Vagina (tissue), 2 donors: Measurements from ENCODE around the gene KRTAP6-1.

ENCODE experiments used
- POLR2A ChIP-seq, 2 donors: fragments of 450-650 bp; IDR thresholded peaks; one replicate each; pipeline ENCODE4 v1.6.1; 2017; ENCODE audit warnings: antibody characterized with exemption in 2 of 2, mild to moderate bottlenecking in 2 of 2, moderate library complexity in 2 of 2
- POLR2AphosphoS5 ChIP-seq, 2 donors: sonication (generic); formaldehyde crosslinking; IDR thresholded peaks; one replicate each; pipeline ENCODE4 v1.9.0; 2017; ENCODE audit warnings: antibody characterized with exemption in 2 of 2, mild to moderate bottlenecking in 2 of 2, low read depth in 1 of 2; ENCODE audit not compliant: insufficient read depth in 1 of 2
- TF ChIP-seq, protein P1 (sequence below), 3 experiments: fragments of 450-650 bp in 2 of 3; fragments of 200-600 bp in 1 of 3; sonication (generic) in 1 of 3; IDR thresholded peaks; one replicate each; pipeline ENCODE4 v1.5.1; 2017 to 2019; ENCODE audit warnings: antibody characterized with exemption in 3 of 3, mild to moderate bottlenecking in 2 of 3, moderate library complexity in 2 of 3

DNA sequence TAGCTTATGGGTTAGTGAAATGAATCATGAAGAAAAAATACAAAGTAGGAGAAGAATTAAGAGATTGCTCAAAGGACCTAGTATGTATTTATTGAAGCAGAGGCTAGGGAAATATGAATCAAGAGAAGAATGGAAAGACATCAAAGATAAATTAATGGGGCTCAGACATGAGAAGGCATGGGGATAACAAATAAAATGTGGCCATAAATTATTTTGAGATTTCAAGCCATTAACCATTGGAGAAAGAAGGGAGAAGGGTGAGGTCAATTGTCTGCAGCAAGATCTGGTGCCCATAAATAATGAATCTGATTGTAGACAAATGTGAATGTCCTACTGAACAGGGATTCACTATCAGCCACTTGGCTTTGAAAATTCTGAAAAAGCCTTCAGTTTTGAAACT is 39.2 kb upstream of the KRTAP6-1 start:
- TF ChIP-seq, protein P1, sequence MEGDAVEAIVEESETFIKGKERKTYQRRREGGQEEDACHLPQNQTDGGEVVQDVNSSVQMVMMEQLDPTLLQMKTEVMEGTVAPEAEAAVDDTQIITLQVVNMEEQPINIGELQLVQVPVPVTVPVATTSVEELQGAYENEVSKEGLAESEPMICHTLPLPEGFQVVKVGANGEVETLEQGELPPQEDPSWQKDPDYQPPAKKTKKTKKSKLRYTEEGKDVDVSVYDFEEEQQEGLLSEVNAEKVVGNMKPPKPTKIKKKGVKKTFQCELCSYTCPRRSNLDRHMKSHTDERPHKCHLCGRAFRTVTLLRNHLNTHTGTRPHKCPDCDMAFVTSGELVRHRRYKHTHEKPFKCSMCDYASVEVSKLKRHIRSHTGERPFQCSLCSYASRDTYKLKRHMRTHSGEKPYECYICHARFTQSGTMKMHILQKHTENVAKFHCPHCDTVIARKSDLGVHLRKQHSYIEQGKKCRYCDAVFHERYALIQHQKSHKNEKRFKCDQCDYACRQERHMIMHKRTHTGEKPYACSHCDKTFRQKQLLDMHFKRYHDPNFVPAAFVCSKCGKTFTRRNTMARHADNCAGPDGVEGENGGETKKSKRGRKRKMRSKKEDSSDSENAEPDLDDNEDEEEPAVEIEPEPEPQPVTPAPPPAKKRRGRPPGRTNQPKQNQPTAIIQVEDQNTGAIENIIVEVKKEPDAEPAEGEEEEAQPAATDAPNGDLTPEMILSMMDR (IDR thresholded peaks at IDR 0.05) = no peak
- no peak for TF ChIP-seq POLR2A (IDR thresholded peaks at IDR 0.05)
- no peak for TF ChIP-seq POLR2AphosphoS5 (IDR thresholded peaks at IDR 0.05; ENCODE audit: insufficient read depth in 1 of 2, low read depth in 1 of 2)
